PC-9 (cell line): Measurements from ENCODE around the gene EFHC1.

Experiments used
- EZH2 ChIP-seq: fragments of 200-600 bp; sonication (generic); IDR thresholded peaks from 2 replicates; pipeline ENCODE4 v1.8.0; 2017; ENCODE audit warnings: antibody characterized with exemption, low read depth
- TF ChIP-seq, protein P1 (sequence below): fragments of 200-600 bp; sonication (generic); conservative IDR thresholded peaks from 2 replicates; pipeline ENCODE4 v1.6.1; 2017; ENCODE audit warnings: mixed run types, antibody characterized with exemption, mild to moderate bottlenecking, moderate library complexity

GRCh38 chr6:52388790-52389189 is 31.4 kb upstream of the EFHC1 start:
- TF ChIP-seq, protein P1, sequence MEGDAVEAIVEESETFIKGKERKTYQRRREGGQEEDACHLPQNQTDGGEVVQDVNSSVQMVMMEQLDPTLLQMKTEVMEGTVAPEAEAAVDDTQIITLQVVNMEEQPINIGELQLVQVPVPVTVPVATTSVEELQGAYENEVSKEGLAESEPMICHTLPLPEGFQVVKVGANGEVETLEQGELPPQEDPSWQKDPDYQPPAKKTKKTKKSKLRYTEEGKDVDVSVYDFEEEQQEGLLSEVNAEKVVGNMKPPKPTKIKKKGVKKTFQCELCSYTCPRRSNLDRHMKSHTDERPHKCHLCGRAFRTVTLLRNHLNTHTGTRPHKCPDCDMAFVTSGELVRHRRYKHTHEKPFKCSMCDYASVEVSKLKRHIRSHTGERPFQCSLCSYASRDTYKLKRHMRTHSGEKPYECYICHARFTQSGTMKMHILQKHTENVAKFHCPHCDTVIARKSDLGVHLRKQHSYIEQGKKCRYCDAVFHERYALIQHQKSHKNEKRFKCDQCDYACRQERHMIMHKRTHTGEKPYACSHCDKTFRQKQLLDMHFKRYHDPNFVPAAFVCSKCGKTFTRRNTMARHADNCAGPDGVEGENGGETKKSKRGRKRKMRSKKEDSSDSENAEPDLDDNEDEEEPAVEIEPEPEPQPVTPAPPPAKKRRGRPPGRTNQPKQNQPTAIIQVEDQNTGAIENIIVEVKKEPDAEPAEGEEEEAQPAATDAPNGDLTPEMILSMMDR = no peak
- TF ChIP-seq EZH2 = no peak
